DND-41 (cell line): Measurements from ENCODE around the gene TP73.

Source experiments
- CTCF ChIP-seq: IDR thresholded peaks from 2 replicates; pipeline ENCODE4 v1.5.1; 2012; ENCODE audit warnings: borderline replicate concordance, low read length, moderate library complexity, mild to moderate bottlenecking; ENCODE audit not compliant: poor library complexity, severe bottlenecking; ENCODE audit errors: extremely low read depth
- EZH2 ChIP-seq: IDR thresholded peaks from 3 replicates; pipeline ENCODE4 v1.6.1; 2012; ENCODE audit warnings: borderline replicate concordance, low read depth, mild to moderate bottlenecking, moderate library complexity, low read length, inconsistent platforms; ENCODE audit not compliant: severe bottlenecking

GRCh38 chr1:3624200-3625136, 27.8 kb upstream of the TP73 start, which contains the start of gene TPRG1L:
- TF ChIP-seq CTCF: no peak
- no peak for TF ChIP-seq EZH2
